Globus pallidus (tissue), 1 donor: ENCODE data around the gene BBS9.
"Not testable (repeated sequence)": the region's sequence is repeated elsewhere in the genome, so short reads cannot be mapped to it uniquely, and the experiment has no call there.

Experiments
- DNase-seq: peaks from one replicate; pipeline ENCODE4 v3.0.0-alpha.2; 2015; ENCODE audit warnings: low spot score

Gene BBS9

GRCh38 chr7:33497051-33497450 is 367.7 kb downstream of the BBS9 start:
- DNase-seq = no peak

GRCh38 chr7:33500703-33501701 is 371.6 kb downstream of the BBS9 start:
- no peak for DNase-seq

GRCh38 chr7:33503014-33503413 is 373.6 kb downstream of the BBS9 start:
- no peak for DNase-seq

GRCh38 chr7:33503736-33504135 is 374.4 kb downstream of the BBS9 start:
- DNase-seq = no peak

GRCh38 chr7:33504266-33504665 is 374.9 kb downstream of the BBS9 start:
- no peak for DNase-seq

GRCh38 chr7:33509206-33509605 is 379.8 kb downstream of the BBS9 start:
- DNase-seq = no peak

- no peak for DNase-seq
Observed at GRCh38 chr7:33511778-33512177, 382.4 kb downstream of the BBS9 start.

- DNase-seq = no peak
Observed at GRCh38 chr7:33516568-33516967, 387.2 kb downstream of the BBS9 start.

GRCh38 chr7:33517191-33517590 is 387.8 kb downstream of the BBS9 start:
- DNase-seq = no peak

GRCh38 chr7:33527008-33527407 is 397.6 kb downstream of the BBS9 start:
- not testable (repeated sequence) for DNase-seq

GRCh38 chr7:33527613-33528012 is 398.2 kb downstream of the BBS9 start:
- not testable (repeated sequence) for DNase-seq

- no peak for DNase-seq
Observed at GRCh38 chr7:33529070-33529469, 399.7 kb downstream of the BBS9 start.

GRCh38 chr7:33530664-33531063 is 401.3 kb downstream of the BBS9 start:
- DNase-seq = no peak

GRCh38 chr7:33531888-33532287 is 402.5 kb downstream of the BBS9 start:
- DNase-seq = no peak

GRCh38 chr7:33534833-33535232 is 405.5 kb downstream of the BBS9 start:
- DNase-seq = no peak

GRCh38 chr7:33535989-33536388 is 406.6 kb downstream of the BBS9 start:
- no peak for DNase-seq

- DNase-seq = no peak
Observed at GRCh38 chr7:33536398-33537103, 407.2 kb downstream of the BBS9 start.

GRCh38 chr7:33537104-33537477 is 407.7 kb downstream of the BBS9 start:
- no peak for DNase-seq

- DNase-seq = no peak
Observed at GRCh38 chr7:33539198-33539597, 409.8 kb downstream of the BBS9 start.

- no peak for DNase-seq
Observed at GRCh38 chr7:33539659-33540400, 410.5 kb downstream of the BBS9 start.

- no peak for DNase-seq
Observed at GRCh38 chr7:33547880-33548279, 418.5 kb downstream of the BBS9 start.

- no peak for DNase-seq
Observed at GRCh38 chr7:33550363-33550762, 421.0 kb downstream of the BBS9 start.
